COLO668 (cell line): ENCODE data around the gene NKD1.
"Not testable (repeated sequence)": the region's sequence is repeated elsewhere in the genome, so short reads cannot be mapped to it uniquely, and the experiment has no call there.

Experiments
- DNase-seq: peaks from one replicate; lab custom pipeline; 2025; ENCODE audit not compliant: unreplicated experiment; lab: John Stamatoyannopoulos, UW

Gene NKD1

GRCh38 chr16:50576403-50577113 is 28.4 kb downstream of the NKD1 start:
- no peak for DNase-seq

GRCh38 chr16:50578137-50578536 is 29.9 kb downstream of the NKD1 start:
- DNase-seq = no peak

GRCh38 chr16:50579373-50579772 is 31.2 kb downstream of the NKD1 start:
- DNase-seq = not testable (repeated sequence)

- DNase-seq = no peak
Measured at GRCh38 chr16:50580180-50580798, 32.1 kb downstream of the NKD1 start.

- DNase-seq = no peak
Measured at GRCh38 chr16:50581845-50582244, 33.6 kb downstream of the NKD1 start.

GRCh38 chr16:50583211-50583610 is 35.0 kb downstream of the NKD1 start:
- no peak for DNase-seq

GRCh38 chr16:50584033-50584722 is 36.0 kb downstream of the NKD1 start:
- DNase-seq = no peak

- DNase-seq = no peak
Measured at GRCh38 chr16:50585331-50585776, 37.2 kb downstream of the NKD1 start.

- DNase-seq = no peak
Measured at GRCh38 chr16:50587543-50587942, 39.3 kb downstream of the NKD1 start.

- no peak for DNase-seq
Measured at GRCh38 chr16:50588276-50588675, 40.1 kb downstream of the NKD1 start.

GRCh38 chr16:50591209-50591608 is 43.0 kb downstream of the NKD1 start:
- DNase-seq = no peak

GRCh38 chr16:50591800-50592771 is 43.9 kb downstream of the NKD1 start:
- DNase-seq = no peak

GRCh38 chr16:50592996-50593395 is 44.8 kb downstream of the NKD1 start:
- no peak for DNase-seq

- no peak for DNase-seq
Measured at GRCh38 chr16:50593410-50594150, 45.4 kb downstream of the NKD1 start.

- DNase-seq = no peak
Measured at GRCh38 chr16:50594308-50595260, 46.4 kb downstream of the NKD1 start.

GRCh38 chr16:50595859-50596258 is 47.7 kb downstream of the NKD1 start:
- DNase-seq = no peak

- DNase-seq = no peak
Measured at GRCh38 chr16:50596762-50597450, 48.7 kb downstream of the NKD1 start.

GRCh38 chr16:50597563-50598255 is 49.5 kb downstream of the NKD1 start:
- no peak for DNase-seq
